Spleen (tissue), 7 donors: ENCODE data around the gene ZNF462.

ENCODE experiments used
- POLR2AphosphoS5 ChIP-seq, 3 donors: sonication (generic); formaldehyde crosslinking; IDR thresholded peaks; one replicate each; pipeline ENCODE4 v1.5.1; 2017; ENCODE audit warnings: antibody characterized with exemption in 3 of 3
- TF ChIP-seq, protein P1 (sequence below), 11 experiments: fragments of 200-600 bp in 7 of 11; fragments of 450-650 bp in 4 of 11; sonication (generic) in 4 of 11; IDR thresholded peaks in 8 of 11; conservative IDR thresholded peaks in 3 of 11; 1 replicate in 7 of 11; 2 replicates in 4 of 11; pipeline versions ENCODE4 v1.4.0 to v1.8.0; 2016 to 2021; ENCODE audit warnings: antibody characterized with exemption in 11 of 11, inconsistent platforms in 4 of 11, mild to moderate bottlenecking in 1 of 11
- donor health status: DM: no; HTN: no; CAD: no; lungs with moderate emphysema.
- donor health status: DM: no; HTN: no; CAD: no.
- donor health status: DM: no; HTN: no; CAD: no.

DNA sequence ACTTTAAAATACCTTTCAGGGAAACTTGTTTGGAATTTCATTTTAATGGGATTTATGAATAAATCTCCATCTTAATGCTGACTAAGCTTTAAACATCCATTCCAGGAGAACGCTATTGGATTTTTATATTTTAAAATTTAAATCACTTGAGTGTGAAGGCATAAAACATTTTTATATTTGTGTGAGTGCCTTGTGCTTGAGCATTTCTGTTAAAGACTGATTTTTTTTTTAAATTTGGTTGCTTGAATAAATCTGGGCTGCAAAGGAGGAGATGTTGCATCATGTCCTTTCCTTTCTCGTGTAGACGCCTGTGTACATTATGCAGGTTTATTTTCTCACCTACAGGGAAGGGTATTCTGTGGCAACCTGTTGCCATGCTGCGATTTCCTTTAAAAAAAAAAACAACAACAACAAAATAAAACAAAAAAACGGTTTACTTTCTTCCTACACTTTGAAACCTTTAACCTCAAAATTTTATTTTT, 108.1 kb downstream of the ZNF462 start:
- TF ChIP-seq, protein P1, sequence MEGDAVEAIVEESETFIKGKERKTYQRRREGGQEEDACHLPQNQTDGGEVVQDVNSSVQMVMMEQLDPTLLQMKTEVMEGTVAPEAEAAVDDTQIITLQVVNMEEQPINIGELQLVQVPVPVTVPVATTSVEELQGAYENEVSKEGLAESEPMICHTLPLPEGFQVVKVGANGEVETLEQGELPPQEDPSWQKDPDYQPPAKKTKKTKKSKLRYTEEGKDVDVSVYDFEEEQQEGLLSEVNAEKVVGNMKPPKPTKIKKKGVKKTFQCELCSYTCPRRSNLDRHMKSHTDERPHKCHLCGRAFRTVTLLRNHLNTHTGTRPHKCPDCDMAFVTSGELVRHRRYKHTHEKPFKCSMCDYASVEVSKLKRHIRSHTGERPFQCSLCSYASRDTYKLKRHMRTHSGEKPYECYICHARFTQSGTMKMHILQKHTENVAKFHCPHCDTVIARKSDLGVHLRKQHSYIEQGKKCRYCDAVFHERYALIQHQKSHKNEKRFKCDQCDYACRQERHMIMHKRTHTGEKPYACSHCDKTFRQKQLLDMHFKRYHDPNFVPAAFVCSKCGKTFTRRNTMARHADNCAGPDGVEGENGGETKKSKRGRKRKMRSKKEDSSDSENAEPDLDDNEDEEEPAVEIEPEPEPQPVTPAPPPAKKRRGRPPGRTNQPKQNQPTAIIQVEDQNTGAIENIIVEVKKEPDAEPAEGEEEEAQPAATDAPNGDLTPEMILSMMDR (IDR thresholded peaks at IDR 0.05 in 8 of 11, conservative IDR thresholded peaks at IDR 0.05 in 3 of 11): no peak
- TF ChIP-seq POLR2AphosphoS5 (IDR thresholded peaks at IDR 0.05): no peak
